A549 (cell line): ENCODE measurements around the gene ZFC3H1. TPM values are rescaled to one million over a fixed set of nuclear protein-coding genes. Genes with fewer than 3 reads are reported as not detected.

Experiments used
- ATAC-seq, 2 experiments: fragments of 200-7000 bp in 1 of 2; fragments of >200 bp in 1 of 2; cut with Nextera tagmentation in 1 of 2; cut with Tn5 transposase in 1 of 2; 3 replicates each; pipeline versions ENCODE4 v1.8.0 to v1.9.1; 2018 to 2020; ENCODE audit warnings: mild to moderate bottlenecking in 1 of 2, moderate library complexity in 1 of 2
- CTCF ChIA-PET: fragments of 300-600 bp; sonication (Branson Sonifier 250); formaldehyde crosslinking; extraction: SDS; loops from one replicate; lab custom pipeline; 2021; ENCODE audit warnings: antibody characterized with exemption, inconsistent platforms; lab: Yijun Ruan, JAX
- POLR2A ChIA-PET: fragments of 350-600 bp; formaldehyde crosslinking; extraction: SDS; loops from one replicate; lab custom pipeline; 2021; ENCODE audit warnings: antibody characterized with exemption, inconsistent platforms; lab: Yijun Ruan, JAX
- DNase-seq, 2 experiments: peaks; one replicate each; pipeline versions ENCODE4 v3.0.0 to v3.0.0-alpha.2; 2011 to 2016; ENCODE audit warnings: low read depth in 1 of 2, low spot score in 1 of 2
- FAIRE-seq: peaks from 2 replicates; lab custom pipeline; 2011; peaks lifted over from hg19 to GRCh38; lab: Jason Lieb, UNC
- H3K27ac ChIP-seq, 2 experiments: fragments of >200 bp; sonication (Bioruptor Twin); formaldehyde crosslinking; 3 replicates each; pipeline ENCODE4 v1.5.1; 2016 to 2017
- H3K4me1 ChIP-seq: fragments of >200 bp; sonication (Bioruptor Twin); formaldehyde crosslinking; 3 replicates; pipeline ENCODE4 v1.6.1; 2016
- H3K4me2 ChIP-seq: fragments of >200 bp; sonication (Bioruptor Twin); formaldehyde crosslinking; 3 replicates; pipeline ENCODE4 v1.6.1; 2016
- H3K4me3 ChIP-seq: fragments of >200 bp; sonication (Bioruptor Twin); formaldehyde crosslinking; 3 replicates; pipeline ENCODE4 v1.5.1; 2016
- H3K9me3 ChIP-seq: fragments of >200 bp; sonication (Bioruptor Twin); formaldehyde crosslinking; 3 replicates; pipeline ENCODE4 v1.6.1; 2016
- EHMT2 ChIP-seq: fragments of 200-600 bp; sonication (generic); IDR thresholded peaks from 2 replicates; pipeline ENCODE4 v1.6.1; 2016; ENCODE audit warnings: antibody characterized with exemption, low read depth, mild to moderate bottlenecking, moderate library complexity
- FOSB ChIP-seq: fragments of 250-450 bp; sonication (Bioruptor Pico); IDR thresholded peaks from 2 replicates; pipeline ENCODE4 v1.5.0; 2020; ENCODE audit warnings: mild to moderate bottlenecking, moderate library complexity
- FOXS1 ChIP-seq: fragments of 250-450 bp; sonication (Bioruptor Pico); IDR thresholded peaks from 2 replicates; pipeline ENCODE4 v1.5.0; 2020; ENCODE audit warnings: mild to moderate bottlenecking, moderate library complexity
- HDAC2 ChIP-seq: fragments of 200-600 bp; sonication (generic); IDR thresholded peaks from 2 replicates; pipeline ENCODE4 v1.6.1; 2016
- JUNB ChIP-seq: fragments of >200 bp; sonication (Bioruptor Twin); formaldehyde crosslinking; IDR thresholded peaks from 2 replicates; pipeline ENCODE4 v1.6.1; 2016
- PHF8 ChIP-seq: fragments of 200-600 bp; sonication (generic); IDR thresholded peaks from 2 replicates; pipeline ENCODE4 v1.6.1; 2016; ENCODE audit warnings: low read depth, mild to moderate bottlenecking, antibody characterized with exemption, moderate library complexity, borderline replicate concordance
- RARB ChIP-seq: fragments of 250-450 bp; sonication (Bioruptor Pico); IDR thresholded peaks from 2 replicates; pipeline ENCODE4 v1.8.0; 2021; ENCODE audit warnings: mild to moderate bottlenecking, moderate library complexity
- RFX5 ChIP-seq: fragments of 450-650 bp; IDR thresholded peaks from 2 replicates; pipeline ENCODE4 v1.7.1; 2014; ENCODE audit warnings: antibody characterized with exemption, mild to moderate bottlenecking, moderate library complexity
- ZSCAN20 ChIP-seq: fragments of 250-450 bp; sonication (Bioruptor Pico); IDR thresholded peaks from 2 replicates; pipeline ENCODE4 v1.8.0; 2022; ENCODE audit warnings: mild to moderate bottlenecking, moderate library complexity
- WGBS: methylation state at CpG from one replicate; pipeline ENCODE4 v1.1.6; 2017; ENCODE audit errors: missing lambda C conversion rate; 5-methylcytosine and 5-hydroxymethylcytosine counted together
- polyA plus RNA-seq, 4 experiments: library from polyadenylated mRNA; depleted of rRNA in 3 of 4; stranded (reverse); fragments of >200 nt; fragmentation: RNase III in 1 of 4; extraction: RNeasy Plus Mini Kit Qiagen cat#74134 plus additional on column Dnase treatment in 1 of 4; gene quantifications; 2 replicates in 3 of 4; 3 replicates in 1 of 4; pipeline ENCODE4 v1.2.3, GENCODE V29; 2011 to 2017
- small RNA-seq, 6 experiments: library from RNA; depleted of rRNA; stranded (forward); fragments of <200 nt; gene quantifications; one replicate each; pipeline ENCODE3, GENCODE V24; 2012
- TF ChIP-seq, protein P1 (sequence below): fragments of >200 bp; sonication (Bioruptor Twin); formaldehyde crosslinking; IDR thresholded peaks from 3 replicates; pipeline ENCODE4 v1.6.1; 2016
- TF ChIP-seq, protein P2 (sequence below): fragments of 250-450 bp; sonication (Bioruptor Pico); IDR thresholded peaks from 2 replicates; pipeline ENCODE4 v1.5.0; 2020; ENCODE audit warnings: low read depth, mild to moderate bottlenecking, moderate library complexity
- TF ChIP-seq, protein P3 (sequence below): IDR thresholded peaks from 2 replicates; pipeline ENCODE4 v1.6.1; 2012

The ZFC3H1 gene
- polyA plus RNA-seq, 2 of the 4 experiments (the other 2 are of a cell fraction): 18.9 to 58.3 TPM

DNA sequence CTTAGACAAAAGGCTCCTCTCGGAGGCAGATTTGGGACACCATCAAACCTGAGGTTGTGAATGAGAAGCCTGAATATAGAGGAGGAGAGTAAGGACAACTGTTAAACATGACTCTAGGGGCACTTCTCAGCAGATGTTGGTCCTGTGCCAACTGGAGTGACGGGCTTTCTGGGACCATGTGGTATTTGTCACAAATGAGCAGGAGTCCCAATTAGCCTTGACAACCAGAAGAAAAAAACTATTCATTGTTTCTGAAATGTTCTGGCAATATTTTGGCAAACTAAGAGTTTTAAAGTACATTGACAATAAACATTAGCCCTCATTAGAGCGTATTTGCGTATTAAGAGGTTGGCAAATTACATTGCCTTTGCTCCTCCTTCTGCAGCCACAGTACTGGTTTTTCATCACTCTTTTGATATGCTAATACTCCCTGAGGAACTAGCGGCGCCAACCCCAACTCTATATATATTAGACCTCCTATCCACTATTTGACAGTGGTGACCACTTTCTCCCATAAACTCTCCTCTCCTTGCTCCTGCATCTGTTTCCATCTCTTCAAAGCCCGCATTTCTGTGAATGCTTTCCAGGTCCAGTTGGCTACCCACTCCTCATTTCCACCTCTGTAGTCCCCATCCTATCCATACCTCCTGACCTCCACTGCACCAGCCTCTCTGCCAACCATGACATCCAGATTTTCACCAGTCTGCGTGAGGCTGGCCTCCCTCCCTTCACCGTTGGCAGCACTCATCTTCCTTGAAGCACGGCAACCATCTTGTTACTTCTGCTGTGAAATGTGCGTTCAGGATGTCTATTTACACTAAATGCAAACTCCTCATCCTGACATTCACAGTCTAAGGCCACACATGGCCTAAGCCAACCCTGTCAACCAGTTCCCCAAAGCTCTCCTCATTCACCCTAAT lies 100.7 kb downstream of the ZFC3H1 start:
- no peak for ATAC-seq
- Histone ChIP-seq H3K9me3 (no peaks in the 10 kb centered on the region), H3K4me3 (no peak overlapping the region), H3K27ac (no peak overlapping the region), H3K4me1 (no peaks in the 10 kb centered on the region), H3K4me2 (no peak overlapping the region)
- CTCF ChIA-PET: no interaction called here
- POLR2A ChIA-PET: no interaction called here
- FAIRE-seq: no peak
- no peak for DNase-seq
- TF ChIP-seq, protein P1, sequence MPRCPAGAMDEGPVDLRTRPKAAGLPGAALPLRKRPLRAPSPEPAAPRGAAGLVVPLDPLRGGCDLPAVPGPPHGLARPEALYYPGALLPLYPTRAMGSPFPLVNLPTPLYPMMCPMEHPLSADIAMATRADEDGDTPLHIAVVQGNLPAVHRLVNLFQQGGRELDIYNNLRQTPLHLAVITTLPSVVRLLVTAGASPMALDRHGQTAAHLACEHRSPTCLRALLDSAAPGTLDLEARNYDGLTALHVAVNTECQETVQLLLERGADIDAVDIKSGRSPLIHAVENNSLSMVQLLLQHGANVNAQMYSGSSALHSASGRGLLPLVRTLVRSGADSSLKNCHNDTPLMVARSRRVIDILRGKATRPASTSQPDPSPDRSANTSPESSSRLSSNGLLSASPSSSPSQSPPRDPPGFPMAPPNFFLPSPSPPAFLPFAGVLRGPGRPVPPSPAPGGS: no peak
- TF ChIP-seq PHF8: no peak
- no peak for TF ChIP-seq EHMT2
- TF ChIP-seq, protein P2, sequence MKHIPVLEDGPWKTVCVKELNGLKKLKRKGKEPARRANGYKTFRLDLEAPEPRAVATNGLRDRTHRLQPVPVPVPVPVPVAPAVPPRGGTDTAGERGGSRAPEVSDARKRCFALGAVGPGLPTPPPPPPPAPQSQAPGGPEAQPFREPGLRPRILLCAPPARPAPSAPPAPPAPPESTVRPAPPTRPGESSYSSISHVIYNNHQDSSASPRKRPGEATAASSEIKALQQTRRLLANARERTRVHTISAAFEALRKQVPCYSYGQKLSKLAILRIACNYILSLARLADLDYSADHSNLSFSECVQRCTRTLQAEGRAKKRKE (CRISPR knock-in tag): no peak
- no peak for TF ChIP-seq RARB (CRISPR knock-in tag)
- no peak for TF ChIP-seq FOXS1 (CRISPR knock-in tag)
- TF ChIP-seq, protein P3, sequence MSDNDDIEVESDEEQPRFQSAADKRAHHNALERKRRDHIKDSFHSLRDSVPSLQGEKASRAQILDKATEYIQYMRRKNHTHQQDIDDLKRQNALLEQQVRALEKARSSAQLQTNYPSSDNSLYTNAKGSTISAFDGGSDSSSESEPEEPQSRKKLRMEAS: no peak
- TF ChIP-seq RFX5: no peak
- no peak for TF ChIP-seq JUNB
- no peak for TF ChIP-seq ZSCAN20 (CRISPR knock-in tag)
- no peak for TF ChIP-seq FOSB (CRISPR knock-in tag)
- TF ChIP-seq HDAC2: no peak
- 78% methylated on average over 11 of the region's 11 CpGs for whole genome bisulfite sequencing

Small RNAs within 50 kb of the gene (small RNA-seq; reads per million reads assigned to genes)
- gene RF00560: 0 reads per million in 6 experiments

Other genes starting within 250 kb of the ZFC3H1 start
- gene LGR5, start 224.1 kb downstream of the ZFC3H1 start, polyA plus RNA-seq (2011; rRNA removed): not detected in 2 replicates
- gene LGR5, start 224.1 kb downstream of the ZFC3H1 start, polyA plus RNA-seq (2017; fragmentation: RNase III; extraction: RNeasy Plus Mini Kit Qiagen cat#74134 plus additional on column Dnase treatment): not detected in 3 replicates
- gene THAP2, start 453 bp upstream of the ZFC3H1 start, polyA plus RNA-seq (2011; rRNA removed): 8.5 and 8.7 TPM in 2 replicates
- 2.8 to 3.6 TPM (median 3.4 TPM) in 3 replicates for gene THAP2, start 453 bp upstream of the ZFC3H1 start, polyA plus RNA-seq (2017; fragmentation: RNase III; extraction: RNeasy Plus Mini Kit Qiagen cat#74134 plus additional on column Dnase treatment)
- gene TMEM19, start 22.2 kb upstream of the ZFC3H1 start, polyA plus RNA-seq (2011; rRNA removed): 62.8 and 78.8 TPM in 2 replicates
- 40.5 to 47.6 TPM (median 43.2 TPM) in 3 replicates for gene TMEM19, start 22.2 kb upstream of the ZFC3H1 start, polyA plus RNA-seq (2017; fragmentation: RNase III; extraction: RNeasy Plus Mini Kit Qiagen cat#74134 plus additional on column Dnase treatment)
- 23.8 and 33.3 TPM in 2 replicates for gene RAB21, start 91.0 kb upstream of the ZFC3H1 start, polyA plus RNA-seq (2011; rRNA removed)
- gene RAB21, start 91.0 kb upstream of the ZFC3H1 start, polyA plus RNA-seq (2017; fragmentation: RNase III; extraction: RNeasy Plus Mini Kit Qiagen cat#74134 plus additional on column Dnase treatment): 30.5 to 33.1 TPM (median 32.4 TPM) in 3 replicates
- 37.8 and 52.2 TPM in 2 replicates for gene TBC1D15, start 175.9 kb upstream of the ZFC3H1 start, polyA plus RNA-seq (2011; rRNA removed)
- 34.8 to 42.2 TPM (median 41.9 TPM) in 3 replicates for gene TBC1D15, start 175.9 kb upstream of the ZFC3H1 start, polyA plus RNA-seq (2017; fragmentation: RNase III; extraction: RNeasy Plus Mini Kit Qiagen cat#74134 plus additional on column Dnase treatment)